Lower leg skin (tissue), 3 donors: ENCODE results near the gene TP53TG3D.
"Not testable (repeated sequence)": the region's sequence is repeated elsewhere in the genome, so short reads cannot be mapped to it uniquely, and the experiment has no call there.

ENCODE experiments used
- POLR2A ChIP-seq, 2 donors: fragments of 450-650 bp; IDR thresholded peaks; one replicate each; pipeline ENCODE4 v1.6.1; 2016 to 2017; ENCODE audit warnings: antibody characterized with exemption in 2 of 2, mild to moderate bottlenecking in 1 of 2, moderate library complexity in 1 of 2
- TF ChIP-seq, protein P1 (sequence below), 3 donors: fragments of 450-650 bp; IDR thresholded peaks; one replicate each; pipeline ENCODE4 v1.5.1; 2016; ENCODE audit warnings: antibody characterized with exemption in 3 of 3, mild to moderate bottlenecking in 3 of 3, moderate library complexity in 2 of 3

DNA sequence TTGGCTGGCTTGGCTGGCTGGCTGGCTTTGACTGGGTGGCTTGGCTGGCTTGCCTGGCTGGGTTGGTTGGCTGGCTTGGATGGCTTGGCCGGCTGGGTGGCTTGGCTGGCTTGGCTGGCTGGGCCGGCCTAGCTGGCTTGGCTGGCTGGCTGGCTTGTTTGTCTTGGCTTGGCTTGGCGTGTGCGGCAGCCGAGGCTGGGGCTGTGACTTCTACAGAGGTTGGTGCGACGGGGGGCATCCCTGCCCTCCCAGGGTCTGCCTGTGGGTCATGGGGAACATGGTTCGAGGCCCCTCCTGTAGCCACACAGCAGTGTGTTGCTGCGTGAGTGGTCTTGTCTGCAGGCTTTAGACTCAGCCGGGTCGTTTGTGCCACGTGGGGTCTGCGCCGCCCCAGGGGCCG lies 33.1 kb downstream of the TP53TG3D start:
- TF ChIP-seq, protein P1, sequence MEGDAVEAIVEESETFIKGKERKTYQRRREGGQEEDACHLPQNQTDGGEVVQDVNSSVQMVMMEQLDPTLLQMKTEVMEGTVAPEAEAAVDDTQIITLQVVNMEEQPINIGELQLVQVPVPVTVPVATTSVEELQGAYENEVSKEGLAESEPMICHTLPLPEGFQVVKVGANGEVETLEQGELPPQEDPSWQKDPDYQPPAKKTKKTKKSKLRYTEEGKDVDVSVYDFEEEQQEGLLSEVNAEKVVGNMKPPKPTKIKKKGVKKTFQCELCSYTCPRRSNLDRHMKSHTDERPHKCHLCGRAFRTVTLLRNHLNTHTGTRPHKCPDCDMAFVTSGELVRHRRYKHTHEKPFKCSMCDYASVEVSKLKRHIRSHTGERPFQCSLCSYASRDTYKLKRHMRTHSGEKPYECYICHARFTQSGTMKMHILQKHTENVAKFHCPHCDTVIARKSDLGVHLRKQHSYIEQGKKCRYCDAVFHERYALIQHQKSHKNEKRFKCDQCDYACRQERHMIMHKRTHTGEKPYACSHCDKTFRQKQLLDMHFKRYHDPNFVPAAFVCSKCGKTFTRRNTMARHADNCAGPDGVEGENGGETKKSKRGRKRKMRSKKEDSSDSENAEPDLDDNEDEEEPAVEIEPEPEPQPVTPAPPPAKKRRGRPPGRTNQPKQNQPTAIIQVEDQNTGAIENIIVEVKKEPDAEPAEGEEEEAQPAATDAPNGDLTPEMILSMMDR (IDR thresholded peaks at IDR 0.05) = not testable (repeated sequence)
- not testable (repeated sequence) for TF ChIP-seq POLR2A (IDR thresholded peaks at IDR 0.05)
